ENCODE results near the gene AGAP2. TPM values are rescaled to one million over a fixed set of nuclear protein-coding genes. Genes with fewer than 3 reads are reported as not detected.

AGAP2 gene
- total RNA-seq, 1 donor from 2014 or later = 0.29 TPM

- H3K27me3 Mint-ChIP-seq = no peaks in the 10 kb centered on the region
- peaks cover 4% of the 10 kb centered on the region for H3K9me3 Mint-ChIP-seq (ENCODE audit: low read depth)
- no peak for TF ChIP-seq CTCF (IDR thresholded peaks at IDR 0.05; ENCODE audit: unreplicated experiment)
- no peak overlapping the region for H3K4me3 Mint-ChIP-seq (ENCODE audit: low read depth)
- H3K4me1 Mint-ChIP-seq (ENCODE audit: low read depth) = no peaks in the 10 kb centered on the region
- DNase-seq (ENCODE audit: low spot score, unreplicated experiment) = no peak
- H3K36me3 Mint-ChIP-seq (ENCODE audit: insufficient read depth) = peaks cover 35% of the 10 kb centered on the region
- no peak overlapping the region for H3K27ac Mint-ChIP-seq
Measured at GRCh38 chr12:57708296-57708695, 30.2 kb downstream of the AGAP2 start.

- Mint-ChIP-seq H3K4me1 (ENCODE audit: low read depth) (no peaks in the 10 kb centered on the region), H3K36me3 (ENCODE audit: insufficient read depth) (peaks cover 43% of the 10 kb centered on the region), H3K27ac (no peak overlapping the region), H3K9me3 (ENCODE audit: low read depth) (peaks cover 8% of the 10 kb centered on the region), H3K4me3 (ENCODE audit: low read depth) (no peak overlapping the region), H3K27me3 (no peaks in the 10 kb centered on the region)
- no peak for DNase-seq (ENCODE audit: low spot score, unreplicated experiment)
- TF ChIP-seq CTCF (IDR thresholded peaks at IDR 0.05; ENCODE audit: unreplicated experiment) = no peak
Measured at GRCh38 chr12:57707250-57707649, 31.3 kb downstream of the AGAP2 start.

- H3K4me3 Mint-ChIP-seq (ENCODE audit: low read depth) = no peak overlapping the region
- no peak for TF ChIP-seq CTCF (IDR thresholded peaks at IDR 0.05; ENCODE audit: unreplicated experiment)
- H3K9me3 Mint-ChIP-seq (ENCODE audit: low read depth) = peaks cover 4% of the 10 kb centered on the region
- H3K4me1 Mint-ChIP-seq (ENCODE audit: low read depth) = no peaks in the 10 kb centered on the region
- H3K36me3 Mint-ChIP-seq (ENCODE audit: insufficient read depth) = peaks cover 54% of the 10 kb centered on the region
- no peak overlapping the region for H3K27ac Mint-ChIP-seq
- no peaks in the 10 kb centered on the region for H3K27me3 Mint-ChIP-seq
- no peak for DNase-seq (ENCODE audit: low spot score, unreplicated experiment)
Measured at GRCh38 chr12:57700317-57700716, 38.2 kb downstream of the AGAP2 start.

- H3K4me1 Mint-ChIP-seq (ENCODE audit: low read depth) = no peaks in the 10 kb centered on the region
- no peak for TF ChIP-seq CTCF (IDR thresholded peaks at IDR 0.05; ENCODE audit: unreplicated experiment)
- H3K9me3 Mint-ChIP-seq (ENCODE audit: low read depth) = peaks cover 4% of the 10 kb centered on the region
- H3K36me3 Mint-ChIP-seq (ENCODE audit: insufficient read depth) = peaks cover 43% of the 10 kb centered on the region
- H3K27me3 Mint-ChIP-seq = no peaks in the 10 kb centered on the region
- no peak overlapping the region for H3K27ac Mint-ChIP-seq
- H3K4me3 Mint-ChIP-seq (ENCODE audit: low read depth) = no peak overlapping the region
- no peak for DNase-seq (ENCODE audit: low spot score, unreplicated experiment)
Measured at GRCh38 chr12:57698414-57698813, 40.1 kb downstream of the AGAP2 start.

- Mint-ChIP-seq H3K9me3 (ENCODE audit: low read depth) (peaks cover 3% of the 10 kb centered on the region), H3K4me3 (ENCODE audit: low read depth) (no peak overlapping the region), H3K27me3 (peaks cover 4% of the 10 kb centered on the region), H3K36me3 (ENCODE audit: insufficient read depth) (peaks cover 30% of the 10 kb centered on the region), H3K4me1 (ENCODE audit: low read depth) (no peaks in the 10 kb centered on the region), H3K27ac (no peak overlapping the region)
- DNase-seq (ENCODE audit: low spot score, unreplicated experiment) = no peak
- TF ChIP-seq CTCF (IDR thresholded peaks at IDR 0.05; ENCODE audit: unreplicated experiment) = no peak
Measured at GRCh38 chr12:57697076-57697475, 41.5 kb downstream of the AGAP2 start.

All from progenitor cell of endocrine pancreas (in vitro differentiated cells).